Measurements from ENCODE around the gene MAFB. TPM values are rescaled to one million over a fixed set of nuclear protein-coding genes. Genes with fewer than 3 reads are reported as not detected.

Gene MAFB
- polyA plus RNA-seq, 1 of the 3 experiments (the other 2 are of a cell fraction) = 0.08 TPM

- Histone ChIP-seq H3K4me2 (no peak overlapping the region), H3F3A (replicated peaks; ENCODE audit: insufficient read depth) (no peaks in the 10 kb centered on the region), H3K4me1 (ENCODE audit: control insufficient read depth in 1 of 2, insufficient read depth in 2 of 2, low read depth in 1 of 2, low read length in 1 of 2) (peaks cover 0 to 11% of the 10 kb centered on the region in 2 experiments; a peak in 1 of 4 replicates), H3K79me2 (ENCODE audit: insufficient read depth) (no peaks in the 10 kb centered on the region), H2AFZ (ENCODE audit: low read depth) (no peak overlapping the region), H3K27ac (ENCODE audit: low read depth in 2 of 2, low read length in 1 of 2) (no peak overlapping the region), H3K27me3 (ENCODE audit: insufficient read depth) (no peaks in the 10 kb centered on the region), H4K20me1 (ENCODE audit: insufficient read depth) (no peaks in the 10 kb centered on the region), H3K36me3 (replicated peaks in 1 of 2; ENCODE audit: control insufficient read depth in 1 of 2, insufficient read depth in 2 of 2, low read length in 1 of 2) (no peaks in the 10 kb centered on the region), H3K9ac (no peak overlapping the region), H3K4me3 (ENCODE audit: low read depth in 2 of 2, low read length in 1 of 2) (no peak overlapping the region), H3K9me3 (no peaks in the 10 kb centered on the region), H3K9me2 (no peaks in the 10 kb centered on the region)
- CTCF ChIA-PET = interaction anchor here (0.7 kb wide), 2 partner anchors 83 to 428 kb away, joined by 3 read pairs; no protein-coding TSS in a partner anchor
- 38% methylated on average over 4 of the region's 4 CpGs for WGBS (ENCODE audit: low lambda C conversion rate)
- no peak for DNase-seq
- TF ChIP-seq CHD2 (IDR thresholded peaks at IDR 0.05; ENCODE audit: low read length, partially characterized antibody) (no peak), YY1 (IDR thresholded peaks at IDR 0.05; ENCODE audit: low read depth) (no peak), ELF1 (IDR thresholded peaks at IDR 0.05) (no peak), TCF12 (IDR thresholded peaks at IDR 0.05) (no peak), RFX5 (IDR thresholded peaks at IDR 0.05; ENCODE audit: low read length) (no peak), RAD21 (IDR thresholded peaks at IDR 0.05; ENCODE audit: low read length) (no peak), USF2 (IDR thresholded peaks at IDR 0.05; ENCODE audit: borderline replicate concordance, low read depth, low read length) (no peak), GATA2 (CRISPR knock-in tag; IDR thresholded peaks at IDR 0.05) (no peak), REST (IDR thresholded peaks at IDR 0.05; ENCODE audit: low read depth, low read length) (no peak), FOXJ3 (CRISPR knock-in tag; IDR thresholded peaks at IDR 0.05) (no peak), TAF1 (IDR thresholded peaks at IDR 0.05; ENCODE audit: borderline replicate concordance, low read depth, low read length) (no peak), SIN3A (IDR thresholded peaks at IDR 0.05; ENCODE audit: borderline replicate concordance, low read depth, low read length) (no peak), JUND (IDR thresholded peaks at IDR 0.05) (no peak), ZBTB33 (IDR thresholded peaks at IDR 0.05; ENCODE audit: borderline replicate concordance, low read depth) (no peak), NFIC (IDR thresholded peaks at IDR 0.05; ENCODE audit: borderline replicate concordance) (no peak), NRF1 (IDR thresholded peaks at IDR 0.05; ENCODE audit: low read depth, low read length) (no peak)
- POLR2A ChIA-PET = interaction anchor here (1.1 kb wide), 1 partner anchor 1181 kb away, joined by 3 read pairs; no protein-coding TSS in a partner anchor
Measured at GRCh38 chr20:40714109-40714508, 25.1 kb upstream of the MAFB start.
